Measurements from ENCODE around the gene NEK6.

Gene NEK6

GRCh38 chr9:124375726-124376125 is 118.0 kb downstream of the NEK6 start:
- TF ChIP-seq CTCF (IDR thresholded peaks at IDR 0.05; ENCODE audit: low read depth, low read length) (no peak), EZH2phosphoT487 (IDR thresholded peaks at IDR 0.05; ENCODE audit: low read depth) (no peak)
- H3K4me1 ChIP-seq (ENCODE audit: low read length): no peaks in the 10 kb centered on the region
- no peak overlapping the region for H3K9ac ChIP-seq (ENCODE audit: low read length)
- no peak overlapping the region for H3K27ac ChIP-seq (ENCODE audit: low read length)
- no peak overlapping the region for H3K4me2 ChIP-seq (ENCODE audit: low read length)
- peaks cover 67% of the 10 kb centered on the region for H3K79me2 ChIP-seq (ENCODE audit: low read length)
- no peaks in the 10 kb centered on the region for H3K27me3 ChIP-seq (ENCODE audit: low read depth, low read length)
- 0 out of 2 replicates have a peak, but pooled peaks cover 3% of the 10 kb centered on the region for H3K9me3 ChIP-seq (ENCODE audit: insufficient read depth, low read length)
- no peak overlapping the region for H2AFZ ChIP-seq (ENCODE audit: low read depth, low read length)
- H3K36me3 ChIP-seq (replicated peaks; ENCODE audit: low read depth, low read length): peaks cover 44% of the 10 kb centered on the region
- H3K4me3 ChIP-seq (ENCODE audit: low read length): no peak overlapping the region
- peaks cover 26% of the 10 kb centered on the region; the same call in 1 of the 2 replicates for H4K20me1 ChIP-seq (ENCODE audit: insufficient read depth, low read length)

GRCh38 chr9:124376329-124376728 is 118.6 kb downstream of the NEK6 start:
- H2AFZ ChIP-seq (ENCODE audit: low read depth, low read length): no peak overlapping the region
- 0 out of 2 replicates have a peak, but pooled peaks cover 3% of the 10 kb centered on the region for H3K9me3 ChIP-seq (ENCODE audit: insufficient read depth, low read length)
- H3K4me2 ChIP-seq (ENCODE audit: low read length): no peak overlapping the region
- no peak overlapping the region for H3K9ac ChIP-seq (ENCODE audit: low read length)
- H3K79me2 ChIP-seq (ENCODE audit: low read length): peaks cover 64% of the 10 kb centered on the region
- no peaks in the 10 kb centered on the region for H3K27me3 ChIP-seq (ENCODE audit: low read depth, low read length)
- H4K20me1 ChIP-seq (ENCODE audit: insufficient read depth, low read length): peaks cover 26% of the 10 kb centered on the region; the same call in 1 of the 2 replicates
- peaks cover 44% of the 10 kb centered on the region for H3K36me3 ChIP-seq (replicated peaks; ENCODE audit: low read depth, low read length)
- H3K27ac ChIP-seq (ENCODE audit: low read length): no peak overlapping the region
- H3K4me3 ChIP-seq (ENCODE audit: low read length): no peak overlapping the region
- H3K4me1 ChIP-seq (ENCODE audit: low read length): no peaks in the 10 kb centered on the region
- TF ChIP-seq EZH2phosphoT487 (IDR thresholded peaks at IDR 0.05; ENCODE audit: low read depth) (no peak), CTCF (IDR thresholded peaks at IDR 0.05; ENCODE audit: low read depth, low read length) (no peak)

- TF ChIP-seq CTCF (IDR thresholded peaks at IDR 0.05; ENCODE audit: low read depth, low read length) (no peak), EZH2phosphoT487 (IDR thresholded peaks at IDR 0.05; ENCODE audit: low read depth) (no peak)
- H3K4me2 ChIP-seq (ENCODE audit: low read length): no peak overlapping the region
- H3K27me3 ChIP-seq (ENCODE audit: low read depth, low read length): no peaks in the 10 kb centered on the region
- H3K4me3 ChIP-seq (ENCODE audit: low read length): no peak overlapping the region
- H3K36me3 ChIP-seq (replicated peaks; ENCODE audit: low read depth, low read length): peaks cover 49% of the 10 kb centered on the region
- no peak overlapping the region for H3K27ac ChIP-seq (ENCODE audit: low read length)
- peaks cover 51% of the 10 kb centered on the region for H3K79me2 ChIP-seq (ENCODE audit: low read length)
- no peaks in the 10 kb centered on the region for H3K4me1 ChIP-seq (ENCODE audit: low read length)
- H2AFZ ChIP-seq (ENCODE audit: low read depth, low read length): no peak overlapping the region
- H3K9me3 ChIP-seq (ENCODE audit: insufficient read depth, low read length): 0 out of 2 replicates have a peak, but pooled peaks cover 3% of the 10 kb centered on the region
- H3K9ac ChIP-seq (ENCODE audit: low read length): no peak overlapping the region
- peaks cover 14% of the 10 kb centered on the region; the same call in 1 of the 2 replicates for H4K20me1 ChIP-seq (ENCODE audit: insufficient read depth, low read length)
These were observed 120.0 kb downstream of the NEK6 start for GRCh38 chr9:124377551-124378406.

- Histone ChIP-seq H3K4me1 (ENCODE audit: low read length) (no peaks in the 10 kb centered on the region), H4K20me1 (ENCODE audit: insufficient read depth, low read length) (peaks cover 10% of the 10 kb centered on the region; the same call in 1 of the 2 replicates), H3K4me3 (ENCODE audit: low read length) (no peak overlapping the region), H3K4me2 (ENCODE audit: low read length) (no peak overlapping the region), H3K9me3 (ENCODE audit: insufficient read depth, low read length) (no peaks in the 10 kb centered on the region), H3K36me3 (replicated peaks; ENCODE audit: low read depth, low read length) (peaks cover 43% of the 10 kb centered on the region), H2AFZ (ENCODE audit: low read depth, low read length) (no peak overlapping the region), H3K27me3 (ENCODE audit: low read depth, low read length) (no peaks in the 10 kb centered on the region), H3K9ac (ENCODE audit: low read length) (no peak overlapping the region), H3K27ac (ENCODE audit: low read length) (no peak overlapping the region), H3K79me2 (ENCODE audit: low read length) (peaks cover 40% of the 10 kb centered on the region)
- TF ChIP-seq EZH2phosphoT487 (IDR thresholded peaks at IDR 0.05; ENCODE audit: low read depth): no peak
- TF ChIP-seq CTCF (IDR thresholded peaks at IDR 0.05; ENCODE audit: low read depth, low read length): no peak
These were observed 123.6 kb downstream of the NEK6 start for GRCh38 chr9:124381170-124381945.
